Measurements from ENCODE around the gene DLGAP4. TPM values are rescaled to one million over a fixed set of nuclear protein-coding genes. Genes with fewer than 3 reads are reported as not detected.

The DLGAP4 gene
- total and polyA plus RNA-seq, 2 of the 13 experiments (the other 11 are each of a cell fraction or from before 2014, with no cell fraction given): 15.2 to 26.7 TPM

- TF ChIP-seq, protein P1, sequence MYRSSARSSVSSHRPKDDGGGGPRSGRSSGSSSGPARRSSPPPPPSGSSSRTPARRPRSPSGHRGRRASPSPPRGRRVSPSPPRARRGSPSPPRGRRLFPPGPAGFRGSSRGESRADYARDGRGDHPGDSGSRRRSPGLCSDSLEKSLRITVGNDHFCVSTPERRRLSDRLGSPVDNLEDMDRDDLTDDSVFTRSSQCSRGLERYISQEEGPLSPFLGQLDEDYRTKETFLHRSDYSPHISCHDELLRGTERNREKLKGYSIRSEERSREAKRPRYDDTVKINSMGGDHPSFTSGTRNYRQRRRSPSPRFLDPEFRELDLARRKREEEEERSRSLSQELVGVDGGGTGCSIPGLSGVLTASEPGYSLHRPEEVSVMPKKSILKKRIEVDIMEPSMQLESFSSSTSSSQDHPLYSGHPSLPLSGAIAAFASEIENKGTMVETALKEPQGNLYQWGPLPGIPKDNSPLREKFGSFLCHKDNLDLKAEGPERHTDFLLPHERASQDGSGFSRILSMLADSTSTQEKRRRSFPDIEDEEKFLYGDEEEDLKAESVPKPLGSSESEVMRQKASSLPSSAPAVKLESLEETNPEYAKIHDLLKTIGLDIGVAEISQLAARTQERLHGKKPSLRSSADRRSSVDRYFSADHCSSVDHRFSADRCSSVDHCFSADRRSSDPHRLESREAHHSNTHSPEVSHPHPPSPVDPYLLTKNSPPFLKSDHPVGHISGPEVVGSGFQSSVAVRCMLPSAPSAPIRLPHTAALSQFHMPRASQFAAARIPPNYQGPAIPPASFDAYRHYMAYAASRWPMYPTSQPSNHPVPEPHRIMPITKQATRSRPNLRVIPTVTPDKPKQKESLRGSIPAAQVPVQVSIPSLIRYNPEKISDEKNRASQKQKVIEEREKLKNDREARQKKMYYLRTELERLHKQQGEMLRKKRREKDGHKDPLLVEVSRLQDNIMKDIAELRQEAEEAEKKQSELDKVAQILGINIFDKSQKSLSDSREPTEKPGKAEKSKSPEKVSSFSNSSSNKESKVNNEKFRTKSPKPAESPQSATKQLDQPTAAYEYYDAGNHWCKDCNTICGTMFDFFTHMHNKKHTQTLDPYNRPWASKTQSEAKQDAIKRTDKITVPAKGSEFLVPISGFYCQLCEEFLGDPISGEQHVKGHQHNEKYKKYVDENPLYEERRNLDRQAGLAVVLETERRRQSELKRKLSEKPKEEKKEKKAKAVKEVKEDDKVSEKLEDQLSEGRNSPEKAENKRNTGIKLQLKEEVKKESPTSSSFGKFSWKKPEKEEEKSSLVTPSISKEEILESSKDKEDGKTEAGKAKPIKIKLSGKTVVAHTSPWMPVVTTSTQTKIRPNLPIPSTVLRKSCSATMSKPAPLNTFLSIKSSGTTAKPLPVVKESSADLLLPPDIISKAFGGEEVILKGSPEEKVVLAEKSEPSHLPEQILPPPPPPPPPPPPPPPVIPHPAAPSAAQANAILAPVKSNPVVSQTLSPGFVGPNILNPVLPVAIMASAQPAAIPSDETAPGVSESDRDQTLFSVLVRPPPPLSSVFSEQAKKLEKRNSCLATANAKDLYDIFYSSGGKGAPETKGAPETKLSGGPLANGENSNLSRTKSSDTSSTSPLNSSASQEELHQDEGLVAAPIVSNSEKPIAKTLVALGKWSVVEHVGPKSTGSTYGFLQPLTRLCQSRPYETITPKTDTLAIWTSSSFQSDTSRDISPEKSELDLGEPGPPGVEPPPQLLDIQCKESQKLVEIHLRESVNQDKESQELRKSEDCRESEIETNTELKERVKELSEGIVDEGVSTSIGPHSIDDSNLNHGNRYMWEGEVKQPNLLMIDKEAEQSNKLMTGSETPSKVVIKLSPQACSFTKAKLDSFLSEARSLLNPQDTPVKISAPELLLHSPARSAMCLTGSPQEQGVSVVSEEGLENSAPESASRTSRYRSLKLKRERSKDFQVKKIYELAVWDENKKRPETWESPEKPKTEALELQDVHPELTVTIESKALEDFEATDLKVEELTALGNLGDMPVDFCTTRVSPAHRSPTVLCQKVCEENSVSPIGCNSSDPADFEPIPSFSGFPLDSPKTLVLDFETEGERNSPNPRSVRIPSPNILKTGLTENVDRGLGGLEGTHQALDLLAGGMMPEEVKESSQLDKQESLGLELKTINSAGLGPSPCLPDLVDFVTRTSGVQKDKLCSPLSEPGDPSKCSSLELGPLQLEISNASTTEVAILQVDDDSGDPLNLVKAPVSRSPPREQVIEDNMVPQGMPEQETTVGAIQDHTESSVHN (CRISPR knock-in tag; IDR thresholded peaks at IDR 0.05): 0 out of 2 replicates have a peak, but pooled peaks have one; percentile 63
- TF ChIP-seq TEF (CRISPR knock-in tag; IDR thresholded peaks at IDR 0.05): no peak
- 0 out of 2 replicates have a peak, but pooled peaks have one; percentile 60 for TF ChIP-seq SNAPC2 (CRISPR knock-in tag; IDR thresholded peaks at IDR 0.05)
- TF ChIP-seq ZNF839 (CRISPR knock-in tag; IDR thresholded peaks at IDR 0.05; ENCODE audit: borderline replicate concordance): no peak
- no peak for TF ChIP-seq ETV6 (CRISPR knock-in tag; conservative IDR thresholded peaks at IDR 0.05)
- TF ChIP-seq ZMYM2 (CRISPR knock-in tag; IDR thresholded peaks at IDR 0.05): no peak
- TF ChIP-seq HNRNPL (IDR thresholded peaks at IDR 0.05; ENCODE audit: low read depth, low read length): no peak
- TF ChIP-seq, protein P2, sequence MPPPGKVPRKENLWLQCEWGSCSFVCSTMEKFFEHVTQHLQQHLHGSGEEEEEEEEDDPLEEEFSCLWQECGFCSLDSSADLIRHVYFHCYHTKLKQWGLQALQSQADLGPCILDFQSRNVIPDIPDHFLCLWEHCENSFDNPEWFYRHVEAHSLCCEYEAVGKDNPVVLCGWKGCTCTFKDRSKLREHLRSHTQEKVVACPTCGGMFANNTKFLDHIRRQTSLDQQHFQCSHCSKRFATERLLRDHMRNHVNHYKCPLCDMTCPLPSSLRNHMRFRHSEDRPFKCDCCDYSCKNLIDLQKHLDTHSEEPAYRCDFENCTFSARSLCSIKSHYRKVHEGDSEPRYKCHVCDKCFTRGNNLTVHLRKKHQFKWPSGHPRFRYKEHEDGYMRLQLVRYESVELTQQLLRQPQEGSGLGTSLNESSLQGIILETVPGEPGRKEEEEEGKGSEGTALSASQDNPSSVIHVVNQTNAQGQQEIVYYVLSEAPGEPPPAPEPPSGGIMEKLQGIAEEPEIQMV (CRISPR knock-in tag; IDR thresholded peaks at IDR 0.05; ENCODE audit: low read depth): no peak
- TF ChIP-seq, protein P3, sequence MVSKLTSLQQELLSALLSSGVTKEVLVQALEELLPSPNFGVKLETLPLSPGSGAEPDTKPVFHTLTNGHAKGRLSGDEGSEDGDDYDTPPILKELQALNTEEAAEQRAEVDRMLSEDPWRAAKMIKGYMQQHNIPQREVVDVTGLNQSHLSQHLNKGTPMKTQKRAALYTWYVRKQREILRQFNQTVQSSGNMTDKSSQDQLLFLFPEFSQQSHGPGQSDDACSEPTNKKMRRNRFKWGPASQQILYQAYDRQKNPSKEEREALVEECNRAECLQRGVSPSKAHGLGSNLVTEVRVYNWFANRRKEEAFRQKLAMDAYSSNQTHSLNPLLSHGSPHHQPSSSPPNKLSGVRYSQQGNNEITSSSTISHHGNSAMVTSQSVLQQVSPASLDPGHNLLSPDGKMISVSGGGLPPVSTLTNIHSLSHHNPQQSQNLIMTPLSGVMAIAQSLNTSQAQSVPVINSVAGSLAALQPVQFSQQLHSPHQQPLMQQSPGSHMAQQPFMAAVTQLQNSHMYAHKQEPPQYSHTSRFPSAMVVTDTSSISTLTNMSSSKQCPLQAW (CRISPR knock-in tag; IDR thresholded peaks at IDR 0.05): peak; percentile 67; the same call in 1 of the 2 replicates
- TF ChIP-seq JUN (CRISPR knock-in tag; IDR thresholded peaks at IDR 0.05): no peak
- TF ChIP-seq PHB2 (IDR thresholded peaks at IDR 0.05; ENCODE audit: partially characterized antibody): no peak
- TF ChIP-seq ZNF350 (CRISPR knock-in tag; IDR thresholded peaks at IDR 0.05; ENCODE audit: borderline replicate concordance, low read depth): peak; percentile 5; the same call in 1 of the 2 replicates
- no peak for TF ChIP-seq FOXK1 (CRISPR knock-in tag; IDR thresholded peaks at IDR 0.05; ENCODE audit: borderline replicate concordance, low read depth)
These were observed 155.7 kb downstream of the DLGAP4 start (continued) for GRCh38 chr20:36461600-36462439.

All from HepG2 (cell line).